Hepatocyte (in vitro differentiated cells): ENCODE data around the gene VWA8.

Experiments used
- CTCF ChIP-seq: fragments of 200-600 bp; sonication (generic); IDR thresholded peaks from 2 replicates; pipeline ENCODE4 v1.5.1; 2016; ENCODE audit warnings: antibody characterized with exemption, mild to moderate bottlenecking; ENCODE audit not compliant: poor library complexity
- EZH2 ChIP-seq: fragments of 200-600 bp; sonication (generic); IDR thresholded peaks from 2 replicates; pipeline ENCODE4 v1.6.1; 2016; ENCODE audit warnings: antibody characterized with exemption, mild to moderate bottlenecking, borderline replicate concordance
- EZH2phosphoT487 ChIP-seq: fragments of 200-600 bp; sonication (generic); IDR thresholded peaks from one replicate; pipeline ENCODE4 v1.6.1; 2018; ENCODE audit warnings: antibody characterized with exemption, mild to moderate bottlenecking, low read depth, moderate library complexity; ENCODE audit not compliant: unreplicated experiment, severe bottlenecking

- TF ChIP-seq CTCF = no peak
- no peak for TF ChIP-seq EZH2
- TF ChIP-seq EZH2phosphoT487 = no peak
Measured at GRCh38 chr13:41995336-41995735, 34.4 kb upstream of the VWA8 start.
